B cell (primary cell): ENCODE results near the gene CHST8. TPM values are rescaled to one million over a fixed set of nuclear protein-coding genes. Genes with fewer than 3 reads are reported as not detected.

Source experiments
- ATAC-seq: fragments of 200-7000 bp; cut with Tn5 transposase; one replicate; pipeline ENCODE4 v1.10.0; 2021; ENCODE audit warnings: low read depth, mild to moderate bottlenecking, moderate number of reproducible peaks, moderate library complexity
- CTCF ChIA-PET: fragments of 350-600 bp; sonication (Branson Sonifier 250); formaldehyde crosslinking; loops from one replicate; lab custom pipeline; 2021; ENCODE audit warnings: antibody characterized with exemption, inconsistent platforms; lab: Charles Lee
- POLR2A ChIA-PET: fragments of 350-600 bp; sonication (Branson Sonifier 250); formaldehyde crosslinking; loops from one replicate; lab custom pipeline; 2021; ENCODE audit warnings: antibody characterized with exemption; lab: Charles Lee
- DNase-seq: peaks from one replicate; pipeline ENCODE4 v3.0.0; 2013
- H2AFZ ChIP-seq: 2 replicates; pipeline ENCODE4 v1.6.1; 2012; ENCODE audit warnings: mild to moderate bottlenecking, low read depth, low read length; ENCODE audit not compliant: insufficient read depth, poor library complexity, severe bottlenecking
- H3K27ac ChIP-seq, 2 donors: 1 replicate in 1 of 2; 2 replicates in 1 of 2; pipeline ENCODE4 v1.5.1; 2012 to 2013; ENCODE audit warnings: low read length in 2 of 2, mild to moderate bottlenecking in 2 of 2, moderate library complexity in 1 of 2
- H3K27me3 ChIP-seq, 4 experiments: fragments of 200-600 bp in 1 of 4; sonication (generic) in 1 of 4; replicated peaks in 1 of 4; 1 replicate in 2 of 4; 2 replicates in 2 of 4; pipeline versions ENCODE4 v1.6.1 to v1.7.0; 2013 to 2016; ENCODE audit warnings: low read length in 3 of 4, mild to moderate bottlenecking in 2 of 4, mixed read lengths in 1 of 4, moderate library complexity in 1 of 4; ENCODE audit not compliant: insufficient read depth in 4 of 4, control insufficient read depth in 3 of 4; ENCODE audit errors: control extremely low read depth in 1 of 4
- H3K36me3 ChIP-seq, 2 experiments: replicated peaks in 1 of 2; 1 replicate in 1 of 2; 2 replicates in 1 of 2; pipeline versions ENCODE4 v1.6.1 to v1.7.1; 2013; ENCODE audit warnings: low read length in 1 of 2; ENCODE audit not compliant: insufficient read depth in 2 of 2, control insufficient read depth in 1 of 2; ENCODE audit errors: control extremely low read depth in 1 of 2, extremely low read depth in 1 of 2
- H3K4me1 ChIP-seq, 2 donors: fragments of 200-600 bp in 1 of 2; sonication (generic) in 1 of 2; 1 replicate in 1 of 2; 2 replicates in 1 of 2; pipeline versions ENCODE4 v1.5.1 to v1.6.1; 2013 to 2017; ENCODE audit warnings: low read length in 2 of 2; ENCODE audit not compliant: control insufficient read depth in 2 of 2, insufficient read depth in 2 of 2
- H3K4me2 ChIP-seq: replicated peaks from 2 replicates; pipeline ENCODE3; 2012; ENCODE audit warnings: mild to moderate bottlenecking, low read depth, low read length; ENCODE audit not compliant: poor library complexity, severe bottlenecking
- H3K4me3 ChIP-seq, 5 experiments: fragments of 200-600 bp in 1 of 5; sonication (generic) in 1 of 5; 1 replicate in 3 of 5; 2 replicates in 2 of 5; pipeline versions ENCODE4 v1.5.1 to v1.7.0; 2011 to 2016; ENCODE audit warnings: low read length in 4 of 5, mild to moderate bottlenecking in 4 of 5, low read depth in 2 of 5, control low read depth in 1 of 5, moderate library complexity in 1 of 5; ENCODE audit not compliant: insufficient read depth in 1 of 5; ENCODE audit errors: control extremely low read depth in 1 of 5, extremely low read depth in 1 of 5
- H3K79me2 ChIP-seq: fragments of 200-600 bp; sonication (generic); one replicate; pipeline ENCODE4 v1.6.0; 2016; ENCODE audit warnings: low read length; ENCODE audit not compliant: control insufficient read depth, insufficient read depth
- H3K9ac ChIP-seq: fragments of 200-600 bp; sonication (generic); 2 replicates; pipeline ENCODE4 v1.6.1; 2017; ENCODE audit warnings: mild to moderate bottlenecking, low read length, moderate library complexity
- H3K9me3 ChIP-seq, 3 donors: one replicate each; pipeline versions ENCODE4 v1.6.1 to v1.7.1; 2013; ENCODE audit warnings: low read length in 2 of 3; ENCODE audit not compliant: control insufficient read depth in 2 of 3, insufficient read depth in 1 of 3; ENCODE audit errors: control extremely low read depth in 1 of 3
- H4K20me1 ChIP-seq: 2 replicates; pipeline ENCODE4 v1.6.0; 2012; ENCODE audit warnings: mild to moderate bottlenecking, low read length; ENCODE audit not compliant: insufficient read depth, control insufficient read depth, poor library complexity, severe bottlenecking
- H3K27ac Mint-ChIP-seq: one replicate; pipeline ENCODE4 v1.8.0; 2021; ENCODE audit warnings: mixed read lengths
- H3K27me3 Mint-ChIP-seq: one replicate; pipeline ENCODE4 v1.8.0; 2021; ENCODE audit warnings: mixed read lengths
- H3K4me1 Mint-ChIP-seq: one replicate; pipeline ENCODE4 v1.8.0; 2021; ENCODE audit warnings: mixed read lengths
- H3K4me3 Mint-ChIP-seq: one replicate; pipeline ENCODE4 v1.8.0; 2021; ENCODE audit warnings: mixed read lengths
- H3K9me3 Mint-ChIP-seq: one replicate; pipeline ENCODE4 v1.8.0; 2022; ENCODE audit warnings: mixed read lengths; ENCODE audit not compliant: insufficient read depth
- EZH2 ChIP-seq: IDR thresholded peaks from 2 replicates; pipeline ENCODE4 v1.6.1; 2012; ENCODE audit warnings: borderline replicate concordance, low read depth, mild to moderate bottlenecking, moderate library complexity, low read length; ENCODE audit not compliant: insufficient read depth, poor library complexity, severe bottlenecking
- WGBS: methylation state at CpG from one replicate; pipeline ENCODE4 v1.1.5; 2013; ENCODE audit warnings: missing lambda C conversion rate; ENCODE audit not compliant: insufficient coverage; 5-methylcytosine and 5-hydroxymethylcytosine counted together
- intact Hi-C: fragments of 100-400 bp; cut with micrococcal nuclease; formaldehyde crosslinking; loops from one replicate; pipeline ENCODE4 v1.10.0; 2022
- polyA plus RNA-seq: library from polyadenylated mRNA; depleted of rRNA; stranded (reverse); fragments of >200 nt; gene quantifications from 2 replicates; pipeline ENCODE4 v1.2.3, GENCODE V29; 2012
- total RNA-seq, 2 donors: library from RNA; stranded (reverse); fragments of 120-200 nt in 1 of 2; gene quantifications; 1 replicate in 1 of 2; 2 replicates in 1 of 2; pipeline versions ENCODE4 v1.2.3 to v1.2.4, GENCODE V29; 2013 to 2022
- TF ChIP-seq, protein P1 (sequence below): fragments of 200-600 bp; IDR thresholded peaks from one replicate; pipeline ENCODE4 v1.8.0; 2022; ENCODE audit warnings: antibody characterized with exemption, mild to moderate bottlenecking

CHST8 gene
- total and polyA plus RNA-seq, 2 donors (not counting 1 experiment from before 2014, with no cell fraction given), result not detected

DNA sequence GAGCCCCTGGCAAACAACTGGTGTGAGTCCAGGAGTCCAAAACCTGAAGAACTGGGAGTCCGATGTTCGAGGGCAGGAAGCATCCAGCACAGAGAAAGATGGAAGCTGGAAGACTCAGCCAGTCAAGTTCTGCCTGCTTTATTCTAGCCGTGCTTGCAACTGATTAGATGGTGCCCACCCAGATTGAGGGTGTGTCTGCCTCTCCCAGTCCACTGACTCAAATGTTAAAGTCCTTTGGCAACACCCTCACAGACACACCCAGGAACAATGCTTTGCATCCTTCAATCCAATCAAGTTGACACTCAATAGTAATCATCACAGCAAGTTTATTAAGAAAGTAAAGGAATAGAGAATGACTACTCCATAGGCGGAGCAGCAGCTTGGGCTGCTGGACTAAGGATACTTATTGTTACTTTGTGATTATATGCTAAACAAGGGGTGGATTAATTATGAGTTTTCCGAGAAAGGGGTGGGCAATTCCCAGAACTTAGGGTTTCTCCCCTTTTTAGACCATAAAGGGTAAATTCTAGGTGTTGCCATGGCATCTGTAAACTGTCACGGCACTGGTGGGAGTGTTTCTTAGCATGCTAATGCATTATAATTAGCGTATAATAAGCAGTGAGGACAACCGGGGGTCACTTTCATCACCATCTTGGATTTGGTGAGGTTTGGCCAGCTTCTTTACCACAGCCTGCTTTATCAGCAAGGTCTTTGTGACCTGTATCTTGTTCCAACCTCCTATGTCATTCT is 109.3 kb downstream of the CHST8 start:
- H3K9me3 Mint-ChIP-seq, result peaks cover 2% of the 10 kb centered on the region
- no peaks in the 10 kb centered on the region for H3K4me1 ChIP-seq

DNA sequence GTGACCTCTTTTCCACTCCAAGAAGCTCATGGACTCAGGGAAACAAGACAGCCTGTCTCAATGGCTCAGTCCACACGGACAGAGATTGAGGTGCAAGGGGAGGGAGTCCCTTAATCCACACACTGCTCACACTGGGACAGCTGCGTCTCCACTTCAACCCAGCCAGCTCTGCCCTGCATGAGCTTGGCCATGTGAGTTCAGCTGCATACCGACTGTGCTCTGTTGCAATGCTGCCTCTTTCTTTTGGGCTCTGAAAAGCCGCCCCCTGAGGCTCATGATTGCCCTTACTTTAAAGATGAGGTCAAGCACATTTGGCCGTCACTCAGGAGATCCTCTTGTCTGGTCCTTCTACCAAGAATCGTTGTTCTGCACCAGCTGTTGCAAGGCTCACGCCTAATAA is 110.1 kb downstream of the CHST8 start:
- Histone ChIP-seq H3K27ac (no peak overlapping the region), H3K4me3 (no peak overlapping the region), H2AFZ (no peak overlapping the region), H3K4me2 (no peak overlapping the region), H3K79me2 (no peaks in the 10 kb centered on the region), H3K27me3 (peaks cover 0 to 2% (median 0%) of the 10 kb centered on the region in 4 experiments), H3K9me3 (peaks cover 0 to 23% (median 0%) of the 10 kb centered on the region in 3 donors), H3K36me3 (no peaks in the 10 kb centered on the region), H3K9ac (no peak overlapping the region), H4K20me1 (no peaks in the 10 kb centered on the region), H3K4me1 (no peaks in the 10 kb centered on the region)
- H3K4me1 Mint-ChIP-seq, result no peaks in the 10 kb centered on the region
- H3K27ac Mint-ChIP-seq, result no peak overlapping the region
- H3K9me3 Mint-ChIP-seq, result peaks cover 2% of the 10 kb centered on the region
- ChIA-PET POLR2A (no interaction called here), CTCF (no interaction called here)
- 89% methylated on average over 7 of the region's 7 CpGs for WGBS
- TF ChIP-seq, protein P1, sequence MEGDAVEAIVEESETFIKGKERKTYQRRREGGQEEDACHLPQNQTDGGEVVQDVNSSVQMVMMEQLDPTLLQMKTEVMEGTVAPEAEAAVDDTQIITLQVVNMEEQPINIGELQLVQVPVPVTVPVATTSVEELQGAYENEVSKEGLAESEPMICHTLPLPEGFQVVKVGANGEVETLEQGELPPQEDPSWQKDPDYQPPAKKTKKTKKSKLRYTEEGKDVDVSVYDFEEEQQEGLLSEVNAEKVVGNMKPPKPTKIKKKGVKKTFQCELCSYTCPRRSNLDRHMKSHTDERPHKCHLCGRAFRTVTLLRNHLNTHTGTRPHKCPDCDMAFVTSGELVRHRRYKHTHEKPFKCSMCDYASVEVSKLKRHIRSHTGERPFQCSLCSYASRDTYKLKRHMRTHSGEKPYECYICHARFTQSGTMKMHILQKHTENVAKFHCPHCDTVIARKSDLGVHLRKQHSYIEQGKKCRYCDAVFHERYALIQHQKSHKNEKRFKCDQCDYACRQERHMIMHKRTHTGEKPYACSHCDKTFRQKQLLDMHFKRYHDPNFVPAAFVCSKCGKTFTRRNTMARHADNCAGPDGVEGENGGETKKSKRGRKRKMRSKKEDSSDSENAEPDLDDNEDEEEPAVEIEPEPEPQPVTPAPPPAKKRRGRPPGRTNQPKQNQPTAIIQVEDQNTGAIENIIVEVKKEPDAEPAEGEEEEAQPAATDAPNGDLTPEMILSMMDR, result no peak
- no peak for TF ChIP-seq EZH2
- H3K4me3 Mint-ChIP-seq, result no peak overlapping the region
- no peak for ATAC-seq
- no peak for DNase-seq
- H3K27me3 Mint-ChIP-seq, result peaks cover 3% of the 10 kb centered on the region
- intact Hi-C loops, result no loop called here

More for the DNA sequence above, 109.3 kb downstream of the CHST8 start:
- H3K36me3 ChIP-seq, result no peaks in the 10 kb centered on the region
- H3K27ac ChIP-seq, result no peak overlapping the region
- no peaks in the 10 kb centered on the region for H3K4me1 Mint-ChIP-seq
- no peak for TF ChIP-seq EZH2
- TF ChIP-seq, protein P1, result no peak
- H3K9me3 ChIP-seq, result peaks cover 0 to 23% (median 0%) of the 10 kb centered on the region in 3 donors
- peaks cover 0 to under 1% (median 0%) of the 10 kb centered on the region in 4 experiments for H3K27me3 ChIP-seq
- H3K4me3 ChIP-seq, result no peak overlapping the region
- no peak for ATAC-seq
- H2AFZ ChIP-seq, result no peak overlapping the region
- H3K9ac ChIP-seq, result no peak overlapping the region
- H3K4me3 Mint-ChIP-seq, result no peak overlapping the region
- no peak for DNase-seq
- H4K20me1 ChIP-seq, result no peaks in the 10 kb centered on the region
- peaks cover 3% of the 10 kb centered on the region for H3K27me3 Mint-ChIP-seq
- no peak overlapping the region for H3K27ac Mint-ChIP-seq
- CTCF ChIA-PET, result no interaction called here
- WGBS, result 89% methylated on average over 6 of the region's 8 CpGs
- intact Hi-C loops, result no loop called here
- no peaks in the 10 kb centered on the region for H3K79me2 ChIP-seq
- POLR2A ChIA-PET, result no interaction called here
- H3K4me2 ChIP-seq, result no peak overlapping the region
